ENCODE data around the gene BYSL. TPM values are rescaled to one million over a fixed set of nuclear protein-coding genes. Genes with fewer than 3 reads are reported as not detected.

The BYSL gene
- total RNA-seq, 1 experiment from 2014 or later = 58.0 TPM

- H3K36me3 Mint-ChIP-seq (ENCODE audit: insufficient read depth, unreplicated experiment) = peaks cover 17% of the 10 kb centered on the region
Observed at GRCh38 chr6:41957117-41957516, 35.8 kb downstream of the BYSL start.

GRCh38 chr6:41958022-41958856 lies 36.9 kb downstream of the BYSL start:
- H3K36me3 Mint-ChIP-seq (ENCODE audit: insufficient read depth, unreplicated experiment) = peaks cover 19% of the 10 kb centered on the region
- no peak for DNase-seq (ENCODE audit: unreplicated experiment)
- H3K9me3 Mint-ChIP-seq (ENCODE audit: unreplicated experiment) = no peaks in the 10 kb centered on the region
- TF ChIP-seq CTCF (IDR thresholded peaks at IDR 0.05; ENCODE audit: unreplicated experiment) = no peak
- intact Hi-C loops (cut with micrococcal nuclease) = no loop called here
- H3K27ac Mint-ChIP-seq (ENCODE audit: low read depth, unreplicated experiment) = no peak overlapping the region
- BruUV-seq (replicated peaks) = no TSS peak
- H3K27me3 Mint-ChIP-seq (ENCODE audit: insufficient read depth, unreplicated experiment) = no peaks in the 10 kb centered on the region
- ChIA-PET CTCF (no interaction called here), POLR2A (interaction anchor here (0.7 kb wide), 1 partner anchor 55 kb away, joined by 3 read pairs; no protein-coding TSS in a partner anchor)
- H3K4me1 Mint-ChIP-seq (ENCODE audit: insufficient read depth, unreplicated experiment) = peaks cover 8% of the 10 kb centered on the region
- H3K4me3 Mint-ChIP-seq (ENCODE audit: unreplicated experiment) = no peak overlapping the region

More at GRCh38 chr6:41957117-41957516, 35.8 kb downstream of the BYSL start:
- H3K9me3 Mint-ChIP-seq (ENCODE audit: unreplicated experiment) = no peaks in the 10 kb centered on the region
- no TSS peak for BruUV-seq (replicated peaks)
- no peaks in the 10 kb centered on the region for H3K27me3 Mint-ChIP-seq (ENCODE audit: insufficient read depth, unreplicated experiment)
- ChIA-PET POLR2A (no interaction called here), CTCF (no interaction called here)
- no peak for TF ChIP-seq CTCF (IDR thresholded peaks at IDR 0.05; ENCODE audit: unreplicated experiment)
- intact Hi-C loops (cut with micrococcal nuclease) = no loop called here
- no peak overlapping the region for H3K4me3 Mint-ChIP-seq (ENCODE audit: unreplicated experiment)
- no peak overlapping the region for H3K27ac Mint-ChIP-seq (ENCODE audit: low read depth, unreplicated experiment)
- peaks cover 8% of the 10 kb centered on the region for H3K4me1 Mint-ChIP-seq (ENCODE audit: insufficient read depth, unreplicated experiment)
- no peak for DNase-seq (ENCODE audit: unreplicated experiment)

GRCh38 chr6:41960028-41960427 lies 38.7 kb downstream of the BYSL start:
- TF ChIP-seq CTCF (IDR thresholded peaks at IDR 0.05; ENCODE audit: unreplicated experiment) = no peak
- no peak overlapping the region for H3K27ac Mint-ChIP-seq (ENCODE audit: low read depth, unreplicated experiment)
- H3K27me3 Mint-ChIP-seq (ENCODE audit: insufficient read depth, unreplicated experiment) = no peaks in the 10 kb centered on the region
- POLR2A ChIA-PET = no interaction called here
- H3K4me1 Mint-ChIP-seq (ENCODE audit: insufficient read depth, unreplicated experiment) = peaks cover 14% of the 10 kb centered on the region
- H3K9me3 Mint-ChIP-seq (ENCODE audit: unreplicated experiment) = no peaks in the 10 kb centered on the region
- peaks cover 19% of the 10 kb centered on the region for H3K36me3 Mint-ChIP-seq (ENCODE audit: insufficient read depth, unreplicated experiment)
- intact Hi-C loops (cut with micrococcal nuclease) = no loop called here
- CTCF ChIA-PET = no interaction called here
- no peak overlapping the region for H3K4me3 Mint-ChIP-seq (ENCODE audit: unreplicated experiment)
- DNase-seq (ENCODE audit: unreplicated experiment) = no peak
- no TSS peak for BruUV-seq (replicated peaks)

- no peaks in the 10 kb centered on the region for H3K9me3 Mint-ChIP-seq (ENCODE audit: unreplicated experiment)
- peaks cover 24% of the 10 kb centered on the region for H3K4me1 Mint-ChIP-seq (ENCODE audit: insufficient read depth, unreplicated experiment)
- no peaks in the 10 kb centered on the region for H3K27me3 Mint-ChIP-seq (ENCODE audit: insufficient read depth, unreplicated experiment)
- no peak for DNase-seq (ENCODE audit: unreplicated experiment)
- peaks cover 14% of the 10 kb centered on the region for H3K36me3 Mint-ChIP-seq (ENCODE audit: insufficient read depth, unreplicated experiment)
- intact Hi-C loops (cut with micrococcal nuclease) = no loop called here
- H3K4me3 Mint-ChIP-seq (ENCODE audit: unreplicated experiment) = no peak overlapping the region
- TF ChIP-seq CTCF (IDR thresholded peaks at IDR 0.05; ENCODE audit: unreplicated experiment) = no peak
- ChIA-PET POLR2A (interaction anchor here (0.6 to 1.4 kb wide), 4 partner anchors 12 to 888 kb away, joined by 3 to 4 read pairs (median 4); no protein-coding TSS in a partner anchor), CTCF (interaction anchor here (0.6 to 1.1 kb wide), 6 partner anchors 12 to 251 kb away, joined by 3 to 4 read pairs (median 3); partner anchors contain the start of gene CCND3)
- no TSS peak for BruUV-seq (replicated peaks)
- H3K27ac Mint-ChIP-seq (ENCODE audit: low read depth, unreplicated experiment) = no peak overlapping the region
Observed at GRCh38 chr6:41963371-41963770, 42.1 kb downstream of the BYSL start.

Data from MCF 10A (cell line).